T-helper 2 cell treated with Interferon-gamma antibody and Interleukin-4, amounts not matched to agents 5 μg/mL and 100 μg/mL, for 36 hours (primary cell): ENCODE results near the gene ZNF70.

Experiments
- DNase-seq: peaks from one replicate; pipeline ENCODE4 v3.0.0; 2021; ENCODE audit warnings: low spot score
- H3K27ac Mint-ChIP-seq: one replicate; pipeline ENCODE4 v1.8.0; 2021; ENCODE audit warnings: mild to moderate bottlenecking, mixed read lengths
- H3K27me3 Mint-ChIP-seq: one replicate; pipeline ENCODE4 v1.8.0; 2021; ENCODE audit warnings: low read depth, mixed read lengths
- H3K36me3 Mint-ChIP-seq: one replicate; pipeline ENCODE4 v1.8.0; 2021; ENCODE audit warnings: low read depth, mixed read lengths
- H3K4me1 Mint-ChIP-seq: one replicate; pipeline ENCODE4 v1.8.0; 2021; ENCODE audit warnings: low read depth, mixed read lengths
- H3K4me3 Mint-ChIP-seq: one replicate; pipeline ENCODE4 v1.8.0; 2022; ENCODE audit warnings: mild to moderate bottlenecking, moderate library complexity, mixed read lengths
- H3K9me3 Mint-ChIP-seq: one replicate; pipeline ENCODE4 v1.8.0; 2021; ENCODE audit warnings: mixed read lengths

Gene ZNF70

DNA sequence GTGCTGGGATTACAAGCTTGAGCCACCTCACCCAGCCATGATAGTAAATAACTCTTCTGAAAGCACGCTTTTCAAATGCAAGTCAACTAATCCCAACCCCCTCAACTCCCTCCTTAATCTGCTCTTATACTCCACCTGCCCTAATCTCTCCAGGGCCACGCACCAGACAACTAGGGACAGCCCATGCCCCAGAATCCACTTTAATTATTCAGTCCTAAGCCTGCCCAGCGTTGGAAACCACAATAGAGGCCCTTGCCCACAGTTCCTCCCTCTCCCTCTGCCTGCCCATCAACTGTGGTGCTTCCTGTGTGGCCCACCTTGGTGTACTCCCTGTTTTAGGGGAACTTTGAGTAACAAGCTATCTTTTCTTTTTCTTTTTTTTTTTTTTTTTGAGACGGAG lies 6.0 kb upstream of the ZNF70 start:
- H3K4me1 Mint-ChIP-seq, result no peaks in the 10 kb centered on the region
- no peak overlapping the region for H3K4me3 Mint-ChIP-seq
- no peak for DNase-seq
- peaks cover 1% of the 10 kb centered on the region for H3K27me3 Mint-ChIP-seq
- H3K9me3 Mint-ChIP-seq, result no peaks in the 10 kb centered on the region
- H3K36me3 Mint-ChIP-seq, result no peaks in the 10 kb centered on the region
- no peak overlapping the region for H3K27ac Mint-ChIP-seq

DNA sequence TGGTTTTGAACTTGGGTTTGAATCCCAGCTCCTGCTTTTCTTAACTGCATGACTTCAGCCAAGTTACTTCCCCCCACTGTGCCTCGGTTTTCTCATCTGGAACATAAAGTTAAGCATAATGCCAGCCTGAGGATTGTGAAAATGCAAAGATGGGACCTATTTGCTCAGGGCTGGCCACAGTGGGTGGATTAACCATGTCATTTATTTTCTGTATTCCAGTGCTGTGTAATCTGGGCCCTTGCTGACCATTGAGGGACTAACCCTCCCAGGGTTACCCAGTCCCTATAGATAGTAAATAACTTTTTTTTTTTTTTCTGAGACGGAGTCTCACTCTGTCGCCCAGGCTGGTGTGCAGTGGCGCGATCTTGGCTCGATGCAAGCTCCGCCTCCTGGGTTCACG lies 4.8 kb upstream of the ZNF70 start:
- Mint-ChIP-seq H3K4me3 (no peak overlapping the region), H3K4me1 (no peaks in the 10 kb centered on the region), H3K27me3 (peaks cover 1% of the 10 kb centered on the region), H3K36me3 (no peaks in the 10 kb centered on the region), H3K27ac (no peak overlapping the region), H3K9me3 (no peaks in the 10 kb centered on the region)
- DNase-seq, result no peak

DNA sequence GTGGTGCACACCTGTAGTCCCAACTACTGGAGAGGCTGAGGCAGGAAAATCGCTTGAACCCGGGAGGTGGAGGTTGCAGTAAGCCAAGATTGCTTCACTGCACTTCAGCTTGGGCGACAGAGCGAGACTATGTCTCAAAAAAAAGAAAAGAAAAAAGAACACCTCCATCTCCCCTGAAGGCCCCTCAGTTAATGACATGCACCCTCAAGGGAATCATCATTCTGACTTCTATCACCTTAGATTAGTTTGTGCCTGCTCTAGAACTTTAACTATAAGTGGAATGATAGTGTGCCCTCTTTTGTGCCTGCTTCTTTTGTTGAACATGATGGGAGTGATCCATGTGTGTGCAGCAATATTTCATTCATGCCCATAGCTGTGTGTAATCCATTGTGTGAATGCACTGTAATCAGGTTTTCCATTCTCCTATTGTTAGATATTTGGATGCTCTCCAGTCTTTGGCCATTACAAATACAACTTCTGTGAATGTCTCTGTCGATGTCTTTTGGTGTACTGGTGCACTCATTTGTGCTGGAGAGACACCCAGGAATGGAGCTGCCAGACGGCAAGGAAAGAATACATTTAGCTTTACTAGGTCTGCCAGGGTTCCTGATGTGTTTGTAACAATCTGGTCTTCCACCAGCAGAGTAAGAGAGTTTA lies 4.2 kb upstream of the ZNF70 start:
- Mint-ChIP-seq H3K4me3 (no peak overlapping the region), H3K4me1 (peaks cover 5% of the 10 kb centered on the region), H3K36me3 (no peaks in the 10 kb centered on the region), H3K9me3 (no peaks in the 10 kb centered on the region), H3K27ac (no peak overlapping the region), H3K27me3 (peaks cover 1% of the 10 kb centered on the region)
- DNase-seq, result no peak

DNA sequence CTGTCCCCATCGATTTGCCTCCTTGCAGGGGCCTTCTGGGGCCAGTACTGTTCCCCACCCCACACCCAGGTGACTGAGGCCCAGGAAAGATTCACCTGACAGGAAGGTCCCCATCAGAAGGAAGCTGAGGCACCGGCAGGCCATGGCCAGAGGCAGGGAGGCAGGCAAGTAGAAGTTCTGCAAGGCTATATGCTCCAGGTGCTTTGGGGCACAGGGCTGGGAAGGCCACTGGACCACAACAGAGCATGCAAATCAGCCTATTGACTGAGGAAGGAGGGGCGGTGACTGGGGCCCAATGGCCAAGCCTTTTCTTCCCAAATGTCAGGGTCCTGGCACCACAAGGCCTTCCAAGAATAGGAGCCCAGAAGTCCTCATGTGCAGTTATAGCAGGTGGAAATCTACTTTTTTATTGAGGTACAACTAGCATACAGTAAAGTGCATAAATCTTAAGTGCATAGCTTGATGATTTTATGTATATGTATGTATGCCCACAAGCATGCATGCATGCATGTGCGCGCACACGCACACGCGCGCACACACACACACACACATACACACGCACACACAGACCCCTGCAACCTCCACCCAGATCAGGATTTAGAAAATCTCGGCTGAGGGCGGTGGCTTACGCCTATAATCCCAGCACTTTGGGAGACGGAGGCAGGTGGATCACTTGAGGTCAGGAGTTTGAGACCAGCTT lies 3.5 kb upstream of the ZNF70 start, which contains the start of gene VPREB3:
Gene VPREB3, minus strand, starts transcription at position 206 of the 700 bp plus-strand sequence. Its CDS starts 62 bp downstream, at position 144.
- Mint-ChIP-seq H3K4me3 (no peak within 1 kb of the TSS), H3K9me3 (no peaks in the 10 kb centered on the region), H3K27ac (no peak within 1 kb of the TSS)

DNA sequence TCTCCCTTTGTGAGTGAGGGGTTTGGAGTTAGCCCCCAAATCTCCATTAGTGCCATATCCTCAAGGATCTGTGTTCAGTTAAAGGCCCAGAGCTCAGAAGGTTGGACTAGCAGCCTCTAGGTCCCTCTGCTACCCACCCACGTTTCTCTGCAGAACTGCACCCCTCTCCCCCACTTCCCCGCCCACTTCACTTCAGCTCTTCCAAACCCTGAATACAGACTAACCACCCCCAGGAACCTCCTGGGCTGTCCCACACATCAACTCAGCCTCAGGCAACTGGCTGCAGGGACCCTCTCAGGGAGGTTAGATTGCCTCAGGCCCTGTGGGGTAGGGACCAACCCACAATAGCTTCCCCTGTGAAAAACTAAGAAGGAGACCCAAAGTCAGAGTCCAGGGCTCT lies 2.5 kb upstream of the ZNF70 start:
- H3K36me3 Mint-ChIP-seq, result no peaks in the 10 kb centered on the region
- H3K4me1 Mint-ChIP-seq, result peaks cover 11% of the 10 kb centered on the region
- H3K27ac Mint-ChIP-seq, result no peak overlapping the region
- no peaks in the 10 kb centered on the region for H3K9me3 Mint-ChIP-seq
- DNase-seq, result no peak
- peaks cover 4% of the 10 kb centered on the region for H3K27me3 Mint-ChIP-seq
- no peak overlapping the region for H3K4me3 Mint-ChIP-seq

More for the DNA sequence above, 3.5 kb upstream of the ZNF70 start, which contains the start of gene VPREB3:
- Mint-ChIP-seq H3K36me3 (no peaks in the 10 kb centered on the region), H3K27me3 (peaks cover 4% of the 10 kb centered on the region), H3K4me1 (peaks cover 11% of the 10 kb centered on the region)
- no peak for DNase-seq

DNA sequence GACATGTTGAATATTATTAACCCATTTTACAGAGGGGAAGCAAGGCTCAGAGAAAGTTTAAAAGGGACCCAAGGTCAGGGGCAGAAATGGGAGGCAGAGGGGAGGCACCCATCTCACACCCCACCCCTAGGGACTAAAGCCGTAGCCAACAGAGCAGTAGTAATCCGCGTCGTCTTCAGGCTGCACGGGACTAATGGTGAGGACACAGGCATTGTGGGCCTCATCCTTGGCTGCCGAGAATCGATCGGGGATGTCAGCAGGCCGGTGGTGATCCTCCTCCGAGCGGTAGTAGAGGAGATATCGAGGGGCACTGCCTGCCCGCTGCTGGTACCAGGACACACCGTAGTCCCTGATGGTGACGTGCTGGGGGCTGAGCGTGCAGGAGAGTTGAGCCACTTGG lies 1.8 kb upstream of the ZNF70 start:
- no peaks in the 10 kb centered on the region for H3K9me3 Mint-ChIP-seq
- H3K4me3 Mint-ChIP-seq, result no peak overlapping the region
- H3K4me1 Mint-ChIP-seq, result peaks cover 11% of the 10 kb centered on the region
- DNase-seq, result no peak
- H3K36me3 Mint-ChIP-seq, result no peaks in the 10 kb centered on the region
- no peak overlapping the region for H3K27ac Mint-ChIP-seq
- peaks cover 4% of the 10 kb centered on the region for H3K27me3 Mint-ChIP-seq

DNA sequence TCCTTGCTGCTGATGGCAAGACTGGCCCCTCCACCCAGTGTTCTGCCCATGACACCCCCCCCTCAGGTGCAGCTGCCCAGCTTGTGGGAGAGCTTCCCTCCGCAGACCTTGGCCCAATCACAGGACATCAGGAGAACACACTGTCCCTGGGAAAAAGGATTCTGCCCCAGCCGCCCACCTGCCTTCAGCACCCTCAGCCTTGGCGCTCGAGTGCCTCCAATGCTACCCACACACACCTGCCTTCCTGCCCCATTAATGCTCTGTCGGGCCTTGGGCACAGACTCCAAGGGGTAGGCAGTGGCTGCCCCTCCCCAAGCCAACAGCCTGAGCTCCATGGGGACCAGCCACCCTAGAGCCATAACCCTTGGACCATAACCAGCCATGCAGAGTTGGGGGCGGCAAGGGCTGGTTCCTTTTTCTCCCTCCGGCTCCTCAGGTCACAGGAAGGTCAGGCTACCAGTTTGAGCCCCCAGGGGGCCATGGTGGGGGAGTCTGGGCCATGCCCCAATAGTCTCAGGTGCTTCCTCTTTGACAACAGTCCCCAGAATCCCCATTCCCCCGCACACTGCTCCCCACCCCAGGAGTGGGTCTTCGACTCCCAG lies 1.3 kb upstream of the ZNF70 start:
- Mint-ChIP-seq H3K27ac (peak overlapping the region; percentile 60), H3K4me3 (peak overlapping the region; percentile 68), H3K36me3 (no peaks in the 10 kb centered on the region), H3K4me1 (peaks cover 11% of the 10 kb centered on the region), H3K27me3 (peaks cover 4% of the 10 kb centered on the region), H3K9me3 (no peaks in the 10 kb centered on the region)
- DNase-seq, result no peak

DNA sequence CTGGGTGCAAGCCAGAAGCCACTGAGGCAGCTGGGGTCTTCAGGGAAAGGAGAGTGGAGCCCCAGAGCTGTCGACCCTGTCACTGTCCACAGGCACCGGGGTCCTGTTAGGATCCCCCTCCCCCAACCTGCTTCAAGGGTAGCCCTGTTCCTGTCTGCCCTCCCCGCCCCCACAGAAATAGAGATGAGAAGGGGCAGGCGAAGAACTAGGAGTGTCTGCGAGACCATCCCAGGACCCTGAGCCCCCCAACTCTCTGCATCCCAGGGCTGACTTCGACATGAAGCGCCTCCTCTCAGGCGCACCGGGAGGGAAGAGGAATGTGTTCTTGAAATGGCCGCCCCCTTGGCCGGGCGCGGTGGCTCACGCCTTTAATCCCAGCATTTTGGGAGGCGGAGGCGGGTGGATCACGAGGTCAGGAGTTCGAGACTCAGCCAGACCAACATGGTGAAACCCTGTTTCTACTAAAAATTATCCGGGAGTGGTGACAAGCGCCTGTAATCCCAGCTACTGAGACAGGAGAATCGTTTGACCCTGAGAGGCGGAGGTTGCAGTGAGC lies 607 bp upstream of the ZNF70 start:
- Mint-ChIP-seq H3K4me1 (peaks cover 11% of the 10 kb centered on the region), H3K27me3 (peaks cover 4% of the 10 kb centered on the region), H3K27ac (peak overlapping the region; percentile 45), H3K4me3 (peak overlapping the region; percentile 68), H3K36me3 (peaks cover 2% of the 10 kb centered on the region), H3K9me3 (no peaks in the 10 kb centered on the region)
- no peak for DNase-seq

DNA sequence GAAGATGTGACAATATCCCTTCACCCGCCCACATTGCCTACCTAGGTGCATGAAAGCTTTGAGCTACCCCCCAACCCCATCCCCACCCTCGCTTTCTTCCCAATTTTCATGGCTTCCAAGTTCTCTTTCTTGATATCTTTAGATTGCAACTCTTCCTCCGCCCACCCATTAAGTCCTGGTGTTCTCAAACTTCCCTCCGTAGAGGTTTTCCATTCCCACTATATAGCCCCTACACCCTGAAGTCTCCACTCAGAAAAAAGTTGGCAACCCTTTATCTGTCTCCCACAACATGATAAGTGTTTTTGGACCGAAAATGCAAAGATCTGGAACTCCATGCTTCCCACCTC lies 572 bp downstream of the ZNF70 start:
- no peak for DNase-seq
- H3K36me3 Mint-ChIP-seq, result peaks cover 2% of the 10 kb centered on the region
- H3K9me3 Mint-ChIP-seq, result no peaks in the 10 kb centered on the region
- peaks cover 4% of the 10 kb centered on the region for H3K27me3 Mint-ChIP-seq
- no peak overlapping the region for H3K27ac Mint-ChIP-seq
- H3K4me3 Mint-ChIP-seq, result peak overlapping the region; percentile 71
- peaks cover 11% of the 10 kb centered on the region for H3K4me1 Mint-ChIP-seq

DNA sequence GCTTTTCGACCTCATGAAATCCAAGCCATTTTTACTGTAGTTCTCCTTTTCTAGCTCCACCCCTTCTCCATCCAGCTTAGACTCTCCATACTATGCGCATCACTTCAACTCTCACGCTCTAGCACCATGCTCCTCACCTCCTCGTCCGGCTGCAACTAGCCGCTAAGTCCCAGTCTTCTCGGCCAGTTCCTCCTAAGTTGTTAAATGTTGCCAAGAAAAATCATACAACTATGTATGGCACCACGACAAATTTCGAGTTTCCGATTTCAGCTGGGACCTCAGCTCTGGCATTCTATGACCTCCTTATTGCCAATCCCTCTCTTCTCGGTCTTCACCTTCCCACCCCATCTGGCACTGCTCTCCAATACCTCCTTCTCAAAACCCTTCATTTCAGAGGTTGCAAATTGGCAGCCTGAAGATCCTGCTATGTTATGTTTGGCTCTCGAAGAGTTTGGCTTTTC lies 1.0 kb downstream of the ZNF70 start:
- Mint-ChIP-seq H3K9me3 (no peaks in the 10 kb centered on the region), H3K4me1 (peaks cover 11% of the 10 kb centered on the region), H3K27me3 (peaks cover 4% of the 10 kb centered on the region), H3K4me3 (peak overlapping the region; percentile 71), H3K27ac (no peak overlapping the region), H3K36me3 (peaks cover 6% of the 10 kb centered on the region)
- DNase-seq, result no peak

DNA sequence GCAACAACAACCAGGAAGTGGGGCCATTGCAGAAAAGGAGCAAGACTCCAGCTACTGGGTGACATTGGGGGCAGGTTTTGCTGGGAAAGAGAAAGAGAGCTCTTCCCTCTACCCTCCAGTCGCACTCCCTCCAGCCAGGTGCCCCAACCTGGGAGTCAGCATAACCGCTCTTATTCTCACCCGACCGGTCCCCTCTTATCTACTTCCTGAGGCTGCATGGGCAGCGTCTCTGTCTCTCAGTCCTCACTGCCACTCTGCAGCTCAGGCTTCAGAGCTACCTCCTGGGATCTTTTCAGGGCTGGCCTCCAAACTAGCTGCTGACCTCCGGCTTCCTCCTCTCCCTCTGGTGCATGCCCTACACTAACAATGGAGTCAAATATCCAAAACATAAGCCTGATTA lies 5.1 kb downstream of the ZNF70 start:
- no peaks in the 10 kb centered on the region for H3K9me3 Mint-ChIP-seq
- no peak overlapping the region for H3K27ac Mint-ChIP-seq
- peaks cover 2% of the 10 kb centered on the region for H3K27me3 Mint-ChIP-seq
- peaks cover 11% of the 10 kb centered on the region for H3K4me1 Mint-ChIP-seq
- DNase-seq, result no peak
- H3K36me3 Mint-ChIP-seq, result peaks cover 22% of the 10 kb centered on the region
- H3K4me3 Mint-ChIP-seq, result no peak overlapping the region

DNA sequence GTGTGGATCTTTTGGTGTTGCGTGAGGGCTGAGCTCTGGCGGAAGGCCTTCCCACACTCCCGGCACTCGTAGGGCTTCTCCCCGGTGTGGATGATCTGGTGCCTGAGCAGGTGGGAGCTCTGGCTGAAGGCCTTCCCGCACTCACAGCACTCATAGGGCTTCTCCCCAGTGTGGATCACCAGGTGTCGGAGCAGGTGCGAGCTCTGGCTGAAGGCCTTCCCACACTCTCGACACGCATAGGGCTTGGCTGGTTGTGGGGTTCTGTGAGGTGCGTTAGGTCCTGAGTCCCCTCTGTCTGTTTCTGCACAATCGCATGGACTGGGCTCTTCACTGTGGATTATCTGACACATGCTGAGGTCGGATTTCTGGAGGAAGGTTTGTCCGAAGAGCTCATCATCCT lies 6.4 kb downstream of the ZNF70 start:
- no peaks in the 10 kb centered on the region for H3K4me1 Mint-ChIP-seq
- no peaks in the 10 kb centered on the region for H3K27me3 Mint-ChIP-seq
- no peak overlapping the region for H3K4me3 Mint-ChIP-seq
- H3K27ac Mint-ChIP-seq, result no peak overlapping the region
- H3K9me3 Mint-ChIP-seq, result no peaks in the 10 kb centered on the region
- DNase-seq, result no peak
- H3K36me3 Mint-ChIP-seq, result peaks cover 22% of the 10 kb centered on the region

DNA sequence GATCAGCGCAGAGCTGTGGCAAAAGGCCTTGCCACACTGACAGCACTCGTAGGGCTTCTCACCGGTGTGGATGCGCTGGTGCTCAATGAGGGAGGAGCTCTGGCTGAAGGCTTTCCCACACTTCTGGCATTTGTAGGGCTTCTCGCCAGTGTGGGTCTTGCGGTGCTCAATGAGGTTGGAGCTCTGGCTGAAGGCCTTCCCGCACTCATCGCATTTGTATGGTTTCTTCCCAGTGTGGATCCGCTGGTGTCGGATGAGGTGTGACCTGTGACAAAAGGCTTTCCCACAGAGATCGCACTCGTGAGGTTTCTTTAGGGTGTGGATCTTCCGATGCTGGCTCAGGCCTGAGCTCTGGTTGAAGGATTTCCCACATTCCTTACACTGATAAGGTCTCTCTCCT lies 6.9 kb downstream of the ZNF70 start:
- no peak for DNase-seq
- Mint-ChIP-seq H3K27ac (no peak overlapping the region), H3K27me3 (no peaks in the 10 kb centered on the region), H3K9me3 (no peaks in the 10 kb centered on the region), H3K4me3 (no peak overlapping the region), H3K36me3 (peaks cover 22% of the 10 kb centered on the region), H3K4me1 (no peaks in the 10 kb centered on the region)

DNA sequence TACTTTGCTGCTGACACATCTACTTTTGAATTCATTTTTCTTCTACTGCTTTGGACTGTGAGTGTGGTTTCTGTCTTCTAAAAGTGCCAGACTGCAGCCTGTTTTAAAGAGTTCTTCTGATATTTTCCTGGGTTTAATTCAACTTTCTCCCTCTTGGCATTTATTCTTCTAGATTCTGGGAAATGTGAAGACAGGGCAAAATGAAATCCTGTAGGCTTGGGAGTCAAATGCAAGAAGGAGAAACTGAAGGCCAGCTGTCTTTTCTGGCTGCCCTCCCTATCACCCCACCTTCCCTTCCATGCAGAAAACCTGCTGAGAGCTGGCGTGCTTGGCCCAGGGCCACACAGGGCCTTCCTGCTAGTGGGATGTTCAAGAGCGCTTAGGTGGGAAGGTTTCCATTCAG lies 7.6 kb downstream of the ZNF70 start:
- Mint-ChIP-seq H3K4me3 (no peak overlapping the region), H3K9me3 (no peaks in the 10 kb centered on the region), H3K4me1 (no peaks in the 10 kb centered on the region), H3K27ac (no peak overlapping the region), H3K36me3 (peaks cover 22% of the 10 kb centered on the region), H3K27me3 (no peaks in the 10 kb centered on the region)
- DNase-seq, result no peak
